Colonic mucosa (tissue), 4 donors: Measurements from ENCODE around the gene IL36RN. TPM values are rescaled to one million over a fixed set of nuclear protein-coding genes. Genes with fewer than 3 reads are reported as not detected.

ENCODE experiments used
- DNase-seq: peaks from one replicate; pipeline ENCODE4 v3.0.0-alpha.2; 2020
- H3K27ac ChIP-seq: fragments of 200-600 bp; one replicate; pipeline ENCODE4 v1.8.0; 2021
- H3K27me3 ChIP-seq: fragments of 200-600 bp; one replicate; pipeline ENCODE4 v1.8.0; 2021
- H3K36me3 ChIP-seq: fragments of 200-600 bp; one replicate; pipeline ENCODE4 v1.8.0; 2021
- H3K4me1 ChIP-seq: fragments of 200-600 bp; one replicate; pipeline ENCODE4 v1.8.0; 2021; ENCODE audit warnings: mild to moderate bottlenecking
- H3K4me3 ChIP-seq: fragments of 200-600 bp; one replicate; pipeline ENCODE4 v1.8.0; 2021
- H3K9ac ChIP-seq, 2 donors: one replicate each; pipeline ENCODE4 v1.7.0; 2013; ENCODE audit warnings: control low read depth in 2 of 2, low read depth in 2 of 2, low read length in 2 of 2
- H3K9me3 ChIP-seq: fragments of 200-600 bp; one replicate; pipeline ENCODE4 v1.8.0; 2021
- CTCF ChIP-seq: fragments of 200-600 bp; IDR thresholded peaks from one replicate; pipeline ENCODE4 v1.8.0; 2022; ENCODE audit warnings: antibody characterized with exemption, mild to moderate bottlenecking
- intact Hi-C: fragments of 100-400 bp; cut with DNase I; formaldehyde crosslinking; loops from one replicate; pipeline ENCODE4 v1.14.1; 2022
- total RNA-seq, 2 donors: library from RNA; stranded (reverse); fragmentation: NEBNext Ultra II Directional in 1 of 2; extraction: Animal tissue kit (Norgen Biotek cat#: 25700) in 1 of 2; gene quantifications; one replicate each; pipeline ENCODE4 v1.2.1, GENCODE V29; 2021
- donor health status: healthy.
- donor health status: DM: no; HTN: no; CAD: no.
- donor health status: DM: no; HTN: no; CAD: no.

IL36RN gene
- total RNA-seq, 2 donors from 2014 or later = not detected

DNA sequence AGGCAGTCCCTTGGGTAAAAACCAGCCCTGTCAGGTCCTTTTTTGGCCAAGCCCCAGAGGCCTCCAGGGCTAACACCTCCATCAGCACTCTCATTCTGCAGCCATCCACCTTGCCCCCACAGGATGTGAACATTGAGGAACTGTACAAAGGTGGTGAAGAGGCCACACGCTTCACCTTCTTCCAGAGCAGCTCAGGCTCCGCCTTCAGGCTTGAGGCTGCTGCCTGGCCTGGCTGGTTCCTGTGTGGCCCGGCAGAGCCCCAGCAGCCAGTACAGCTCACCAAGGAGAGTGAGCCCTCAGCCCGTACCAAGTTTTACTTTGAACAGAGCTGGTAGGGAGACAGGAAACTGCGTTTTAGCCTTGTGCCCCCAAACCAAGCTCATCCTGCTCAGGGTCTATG, 16.0 kb downstream of the IL36RN start:
- Histone ChIP-seq H3K9ac (no peak overlapping the region), H3K27me3 (no peaks in the 10 kb centered on the region), H3K27ac (no peak overlapping the region), H3K36me3 (no peaks in the 10 kb centered on the region), H3K4me1 (no peaks in the 10 kb centered on the region), H3K9me3 (no peaks in the 10 kb centered on the region), H3K4me3 (no peak overlapping the region)
- intact Hi-C loops = no loop called here
- no peak for TF ChIP-seq CTCF
- no peak for DNase-seq

DNA sequence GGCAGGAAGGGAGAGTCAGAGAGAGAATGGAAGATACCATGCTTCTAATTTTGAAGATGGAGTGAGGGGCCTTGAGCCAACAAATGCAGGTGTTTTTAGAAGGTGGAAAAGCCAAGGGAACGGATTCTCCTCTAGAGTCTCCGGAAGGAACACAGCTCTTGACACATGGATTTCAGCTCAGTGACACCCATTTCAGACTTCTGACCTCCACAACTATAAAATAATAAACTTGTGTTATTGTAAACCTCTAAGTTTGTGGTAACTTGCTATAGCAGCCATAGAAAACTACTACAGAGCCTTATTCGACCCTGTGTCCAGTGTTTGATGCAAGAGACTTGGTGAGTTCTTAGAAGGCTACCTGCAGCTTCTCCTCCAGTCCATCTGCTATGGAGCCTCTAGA, 16.6 kb downstream of the IL36RN start:
- Histone ChIP-seq H3K9me3 (no peaks in the 10 kb centered on the region), H3K4me1 (no peaks in the 10 kb centered on the region), H3K4me3 (no peak overlapping the region), H3K9ac (no peak overlapping the region), H3K27ac (no peak overlapping the region), H3K36me3 (no peaks in the 10 kb centered on the region), H3K27me3 (no peaks in the 10 kb centered on the region)
- intact Hi-C loops = no loop called here
- no peak for TF ChIP-seq CTCF
- no peak for DNase-seq

DNA sequence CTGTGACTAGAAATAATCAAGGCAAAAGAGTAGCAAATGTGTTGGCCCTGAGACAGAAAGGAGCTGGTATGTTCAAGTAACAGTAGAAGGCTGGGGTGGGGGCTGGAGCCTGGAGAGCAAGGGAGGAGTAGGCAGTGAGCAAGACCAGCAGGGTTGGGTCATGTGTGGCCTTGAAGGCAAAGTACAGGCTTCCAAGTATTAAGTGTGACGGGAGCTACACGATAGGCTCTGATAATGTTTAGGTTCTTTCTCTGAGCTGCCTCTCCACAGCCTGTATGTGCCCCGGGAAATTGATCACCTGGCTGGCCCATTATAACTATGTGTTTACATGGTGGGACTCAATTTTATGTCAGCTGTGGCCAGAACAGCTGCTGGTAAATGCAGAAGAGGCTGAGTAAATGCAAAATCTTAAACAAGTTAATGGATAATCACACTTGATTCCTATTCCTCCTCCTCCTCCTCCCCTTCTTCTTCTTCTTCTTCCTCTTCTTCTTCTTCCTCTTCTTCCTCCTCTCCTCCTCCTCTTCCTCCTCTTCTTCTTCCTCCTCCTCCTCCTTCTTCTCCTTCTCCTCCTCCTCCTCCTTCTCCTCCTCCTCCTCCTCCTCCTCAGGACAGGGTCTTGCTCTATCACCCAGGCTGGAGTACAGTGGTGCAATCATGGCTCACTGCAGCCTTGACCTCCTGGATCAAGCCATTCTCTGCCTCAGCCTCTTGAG, 18.1 kb downstream of the IL36RN start:
- H3K9me3 ChIP-seq = no peaks in the 10 kb centered on the region
- no peak for TF ChIP-seq CTCF
- no peak overlapping the region for H3K27ac ChIP-seq
- H3K36me3 ChIP-seq = no peaks in the 10 kb centered on the region
- no peak overlapping the region for H3K4me3 ChIP-seq
- no peak for DNase-seq
- no peak overlapping the region for H3K9ac ChIP-seq
- no peaks in the 10 kb centered on the region for H3K4me1 ChIP-seq
- no peaks in the 10 kb centered on the region for H3K27me3 ChIP-seq
- intact Hi-C loops = no loop called here

GRCh38 chr2:113077921-113078320, 18.9 kb downstream of the IL36RN start:
- no peak for DNase-seq

DNA sequence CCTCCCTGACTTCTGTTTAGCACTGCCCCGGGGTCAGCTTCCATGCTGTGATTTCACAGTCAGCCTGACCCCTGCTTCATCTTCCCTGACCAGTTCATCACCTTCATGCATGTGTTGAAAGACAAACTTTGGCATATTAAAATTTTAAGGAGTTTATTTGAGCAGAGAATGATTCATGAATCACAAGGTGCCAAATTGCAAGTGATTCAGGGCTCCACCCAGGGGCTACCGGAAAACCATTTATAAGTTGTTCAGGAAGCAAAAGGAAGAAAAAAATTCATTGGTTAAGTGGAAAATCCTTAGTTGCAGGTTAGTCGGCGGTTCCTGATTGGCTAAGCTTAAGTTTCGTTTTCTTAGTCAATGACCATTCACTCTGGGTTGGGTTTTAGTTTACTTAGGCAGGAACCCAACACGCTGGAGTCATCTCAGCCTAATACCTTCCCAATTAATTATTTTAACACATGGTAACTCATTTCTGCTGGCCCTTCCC, 19.4 kb downstream of the IL36RN start:
- intact Hi-C loops = no loop called here
- Histone ChIP-seq H3K27ac (peak overlapping the region; percentile 24), H3K4me3 (no peak overlapping the region), H3K36me3 (no peaks in the 10 kb centered on the region), H3K4me1 (no peaks in the 10 kb centered on the region), H3K27me3 (no peaks in the 10 kb centered on the region), H3K9me3 (no peaks in the 10 kb centered on the region), H3K9ac (no peak overlapping the region)
- peak; percentile 26 for DNase-seq
- no peak for TF ChIP-seq CTCF

More at GRCh38 chr2:113077921-113078320, 18.9 kb downstream of the IL36RN start:
- no peak for TF ChIP-seq CTCF
- intact Hi-C loops = no loop called here
- Histone ChIP-seq H3K9me3 (no peaks in the 10 kb centered on the region), H3K9ac (no peak overlapping the region), H3K27me3 (no peaks in the 10 kb centered on the region), H3K36me3 (no peaks in the 10 kb centered on the region), H3K4me1 (no peaks in the 10 kb centered on the region), H3K4me3 (no peak overlapping the region), H3K27ac (peak overlapping the region; percentile 24)
